ENCODE results near the gene RAP1GAP. TPM values are rescaled to one million over a fixed set of nuclear protein-coding genes. Genes with fewer than 3 reads are reported as not detected.

RAP1GAP gene
- total RNA-seq, 4 donors from 2014 or later = 1.9 to 6.8 (median 5.0) TPM

GRCh38 chr1:21605012-21605715 is 64.0 kb downstream of the RAP1GAP start:
- H3K27me3 ChIP-seq = peaks cover 0 to 11% (median 0%) of the 10 kb centered on the region in 4 donors
- WGBS, 2 donors = 83 to 84% methylated on average over 1 to 5 of the region's 7 CpGs
- no peak overlapping the region for H3K27ac ChIP-seq
- intact Hi-C loops (cut with DNase I) = no loop called here
- peaks cover 0 to 12% (median 3%) of the 10 kb centered on the region in 3 donors for H3K4me1 ChIP-seq
- H3K36me3 ChIP-seq = no peaks in the 10 kb centered on the region
- H3K9me3 ChIP-seq = no peaks in the 10 kb centered on the region
- no peak overlapping the region for H3K4me3 ChIP-seq
- no peak for TF ChIP-seq POLR2A (IDR thresholded peaks at IDR 0.05)
- no peak for TF ChIP-seq CTCF (IDR thresholded peaks at IDR 0.05)
- DNase-seq = no peak

- TF ChIP-seq CTCF (IDR thresholded peaks at IDR 0.05) (no peak), POLR2A (IDR thresholded peaks at IDR 0.05) (no peak)
- Histone ChIP-seq H3K4me3 (no peak overlapping the region), H3K36me3 (no peaks in the 10 kb centered on the region), H3K27me3 (peaks cover 0 to 14% (median 0%) of the 10 kb centered on the region in 4 donors), H3K27ac (no peak overlapping the region), H3K9me3 (no peaks in the 10 kb centered on the region), H3K4me1 (peaks cover 0 to 12% (median 3%) of the 10 kb centered on the region in 3 donors)
- 81 to 85% methylated on average over 12 of the region's 12 CpGs for WGBS, 2 donors
- no peak for DNase-seq
- intact Hi-C loops (cut with DNase I) = no loop called here
Observed at GRCh38 chr1:21604208-21604957, 64.8 kb downstream of the RAP1GAP start.

DNA sequence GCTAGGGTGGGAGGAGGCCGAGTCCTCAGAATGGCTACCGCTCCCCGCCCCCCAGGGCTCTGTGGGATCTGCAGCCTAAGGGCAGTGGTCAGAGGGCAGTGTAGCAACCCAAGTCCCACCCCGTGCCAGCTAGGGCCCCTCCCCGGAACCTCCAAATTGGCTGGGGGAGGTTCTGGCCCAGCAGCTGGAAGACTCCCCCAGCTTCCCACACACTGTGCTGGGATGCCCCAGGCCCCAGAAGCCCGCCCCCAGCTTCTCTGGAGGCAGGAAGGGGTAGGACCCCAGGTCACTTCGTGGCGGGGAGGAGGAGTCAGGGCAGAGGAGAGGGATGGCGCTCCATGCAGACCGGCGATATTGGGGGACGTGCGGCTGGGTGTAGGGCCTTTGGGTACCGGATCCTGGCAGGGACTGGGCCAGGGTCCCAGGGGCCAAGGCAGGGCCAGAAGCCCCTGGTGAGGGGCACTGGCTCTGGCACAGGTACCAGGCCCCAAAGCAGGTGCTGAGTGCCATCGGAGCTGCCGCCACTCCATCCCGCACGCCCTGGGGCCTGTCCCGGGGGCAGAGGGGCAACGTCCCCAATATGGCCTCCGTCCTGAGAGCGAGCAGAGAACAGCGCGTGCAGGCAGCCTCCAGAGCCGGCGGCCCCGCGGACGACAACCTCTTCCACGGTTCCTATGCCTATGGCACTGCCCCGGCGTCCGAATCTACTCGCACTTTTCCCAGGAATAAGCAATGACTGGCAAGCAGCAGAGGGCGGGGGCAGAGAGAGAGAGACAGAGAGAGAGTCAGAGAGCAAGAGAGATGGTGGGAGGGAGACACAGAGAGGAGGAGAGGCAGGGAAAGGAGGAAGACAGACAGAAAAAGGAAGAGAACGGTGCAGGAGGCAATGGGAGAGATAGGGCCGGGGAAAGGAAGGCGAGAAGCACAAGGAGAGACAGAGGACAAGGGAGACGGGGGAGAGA is 65.7 kb downstream of the RAP1GAP start:
- H3K4me3 ChIP-seq = no peak overlapping the region
- H3K27me3 ChIP-seq = peaks cover 0 to 15% (median 0%) of the 10 kb centered on the region in 4 donors
- TF ChIP-seq CTCF (IDR thresholded peaks at IDR 0.05) (no peak), POLR2A (IDR thresholded peaks at IDR 0.05) (no peak)
- no peaks in the 10 kb centered on the region for H3K36me3 ChIP-seq
- H3K9me3 ChIP-seq = no peaks in the 10 kb centered on the region
- WGBS, 2 donors = 84 to 85% methylated on average over 14 to 16 of the region's 39 CpGs
- no peak for DNase-seq
- intact Hi-C loops (cut with DNase I) = no loop called here
- peaks cover 0 to 12% (median 3%) of the 10 kb centered on the region in 3 donors for H3K4me1 ChIP-seq
- H3K27ac ChIP-seq = no peak overlapping the region

GRCh38 chr1:21601278-21602048 is 67.7 kb downstream of the RAP1GAP start:
- Histone ChIP-seq H3K4me3 (no peak overlapping the region), H3K27me3 (peaks cover 0 to 25% (median 0%) of the 10 kb centered on the region in 4 donors), H3K4me1 (no peaks in the 10 kb centered on the region), H3K9me3 (no peaks in the 10 kb centered on the region), H3K27ac (no peak overlapping the region), H3K36me3 (no peaks in the 10 kb centered on the region)
- intact Hi-C loops (cut with DNase I) = no loop called here
- WGBS, 2 donors = 81 to 98% methylated on average over 7 to 14 of the region's 30 CpGs
- TF ChIP-seq CTCF (IDR thresholded peaks at IDR 0.05) = no peak
- TF ChIP-seq POLR2A (IDR thresholded peaks at IDR 0.05) = no peak
- DNase-seq = no peak
